B cell (primary cell): ENCODE data around the gene SLA2.

Source experiments
- EZH2 ChIP-seq: IDR thresholded peaks from 2 replicates; pipeline ENCODE4 v1.6.1; 2012; ENCODE audit warnings: borderline replicate concordance, low read depth, mild to moderate bottlenecking, moderate library complexity, low read length; ENCODE audit not compliant: insufficient read depth, poor library complexity, severe bottlenecking
- TF ChIP-seq, protein P1 (sequence below): fragments of 200-600 bp; IDR thresholded peaks from one replicate; pipeline ENCODE4 v1.8.0; 2022; ENCODE audit warnings: antibody characterized with exemption, mild to moderate bottlenecking

DNA sequence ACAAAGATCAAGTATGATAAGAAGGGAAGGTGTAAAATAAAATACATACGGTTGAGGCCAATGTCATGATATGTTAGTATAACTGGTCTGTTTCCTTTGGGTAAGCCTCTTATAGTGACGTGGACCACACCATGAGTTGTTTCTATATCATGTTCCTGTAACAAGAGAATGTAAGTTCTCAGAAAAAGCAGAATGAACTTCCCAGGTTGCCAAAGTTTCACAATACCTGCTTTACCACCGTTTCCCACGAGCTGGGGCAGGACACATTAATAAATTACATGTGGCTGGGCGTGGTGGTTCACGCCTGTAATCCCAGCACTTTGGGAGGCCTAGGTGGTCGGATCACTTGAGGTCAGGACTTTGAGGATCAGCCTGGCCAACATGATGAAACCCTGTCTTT, 42.6 kb upstream of the SLA2 start:
- TF ChIP-seq, protein P1, sequence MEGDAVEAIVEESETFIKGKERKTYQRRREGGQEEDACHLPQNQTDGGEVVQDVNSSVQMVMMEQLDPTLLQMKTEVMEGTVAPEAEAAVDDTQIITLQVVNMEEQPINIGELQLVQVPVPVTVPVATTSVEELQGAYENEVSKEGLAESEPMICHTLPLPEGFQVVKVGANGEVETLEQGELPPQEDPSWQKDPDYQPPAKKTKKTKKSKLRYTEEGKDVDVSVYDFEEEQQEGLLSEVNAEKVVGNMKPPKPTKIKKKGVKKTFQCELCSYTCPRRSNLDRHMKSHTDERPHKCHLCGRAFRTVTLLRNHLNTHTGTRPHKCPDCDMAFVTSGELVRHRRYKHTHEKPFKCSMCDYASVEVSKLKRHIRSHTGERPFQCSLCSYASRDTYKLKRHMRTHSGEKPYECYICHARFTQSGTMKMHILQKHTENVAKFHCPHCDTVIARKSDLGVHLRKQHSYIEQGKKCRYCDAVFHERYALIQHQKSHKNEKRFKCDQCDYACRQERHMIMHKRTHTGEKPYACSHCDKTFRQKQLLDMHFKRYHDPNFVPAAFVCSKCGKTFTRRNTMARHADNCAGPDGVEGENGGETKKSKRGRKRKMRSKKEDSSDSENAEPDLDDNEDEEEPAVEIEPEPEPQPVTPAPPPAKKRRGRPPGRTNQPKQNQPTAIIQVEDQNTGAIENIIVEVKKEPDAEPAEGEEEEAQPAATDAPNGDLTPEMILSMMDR: no peak
- TF ChIP-seq EZH2: no peak
